HAP-1 (cell line): Measurements from ENCODE around the gene SNRPA1.

Source experiments
- DNase-seq, 2 experiments: peaks; one replicate each; pipeline ENCODE4 v3.0.0-alpha.2; 2016 to 2020; ENCODE audit warnings: low spot score in 2 of 2
- H3K27me3 ChIP-seq: fragments of 250-450 bp; sonication (Bioruptor Pico); 2 replicates; pipeline ENCODE4 v1.5.1; 2020; ENCODE audit warnings: low read depth, mild to moderate bottlenecking, moderate library complexity
- H3K36me3 ChIP-seq: fragments of 250-450 bp; sonication (Bioruptor Pico); replicated peaks from 2 replicates; pipeline ENCODE4 v1.5.1; 2020; ENCODE audit warnings: mild to moderate bottlenecking
- H3K4me1 ChIP-seq: fragments of 250-450 bp; sonication (Bioruptor Pico); 2 replicates; pipeline ENCODE4 v1.5.1; 2020; ENCODE audit warnings: mild to moderate bottlenecking
- H3K4me3 ChIP-seq: fragments of 250-450 bp; sonication (Bioruptor Pico); 2 replicates; pipeline ENCODE4 v1.5.1; 2020; ENCODE audit warnings: mild to moderate bottlenecking, moderate library complexity
- H3K9me3 ChIP-seq: fragments of 250-450 bp; sonication (Bioruptor Pico); 2 replicates; pipeline ENCODE4 v1.5.1; 2020; ENCODE audit warnings: mild to moderate bottlenecking, moderate library complexity
- in situ Hi-C: fragments of 300-500 bp; cut with MboI; formaldehyde crosslinking; loops from 3 replicates; pipeline ENCODE4 v1.14.3; 2020; ENCODE audit warnings: low sequenced_read_pairs, inconsistent platforms, mixed read lengths

SNRPA1 gene

DNA sequence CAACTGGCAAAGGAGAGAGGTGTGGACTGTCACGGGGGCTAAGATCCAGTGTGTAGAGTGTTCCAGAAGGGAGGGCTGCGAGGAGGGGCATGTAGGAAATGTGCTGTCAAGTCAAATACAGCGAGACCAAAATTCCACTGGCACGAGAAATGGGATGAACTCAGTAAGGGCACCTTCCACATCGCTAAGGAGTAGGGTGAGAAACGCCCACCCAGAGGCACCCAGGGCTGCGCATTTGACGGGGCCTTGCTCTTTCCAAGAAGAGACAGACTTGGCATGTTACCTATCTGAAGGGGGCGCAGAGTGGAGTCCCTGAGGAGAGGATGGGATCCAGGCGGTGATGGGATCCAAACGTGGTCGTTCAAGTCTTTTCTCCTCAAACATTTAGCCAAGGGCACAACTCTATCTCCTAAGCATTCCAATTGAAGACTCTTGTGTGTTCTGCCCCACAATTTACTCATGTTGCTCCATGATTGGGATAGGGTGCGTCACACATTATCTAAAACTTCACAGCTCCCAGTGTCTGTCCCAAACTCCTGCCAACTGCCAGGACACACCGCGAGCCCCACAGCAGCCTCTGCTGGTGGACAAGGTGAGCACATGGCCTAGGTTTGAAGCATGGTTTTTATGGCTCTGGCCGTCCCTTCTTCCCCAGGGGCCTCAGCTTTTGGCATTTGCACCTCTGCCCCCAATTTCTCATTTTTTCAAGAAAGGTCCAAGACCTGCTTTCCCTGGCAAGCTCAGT lies 25.4 kb downstream of the SNRPA1 start:
- in situ Hi-C loops, result loop anchor here (10.0 to 25.0 kb wide), 2 partner anchors 357 to 655 kb away; partner anchors contain the start of gene LRRK1
- Histone ChIP-seq H3K27me3 (no peaks in the 10 kb centered on the region), H3K36me3 (peaks cover 50% of the 10 kb centered on the region), H3K4me3 (no peak overlapping the region), H3K9me3 (no peaks in the 10 kb centered on the region), H3K4me1 (no peaks in the 10 kb centered on the region)
- peak in 1 of 2 experiments; percentile 46 for DNase-seq

GRCh38 chr15:101267320-101268104 lies 27.5 kb downstream of the SNRPA1 start:
- in situ Hi-C loops, result loop anchor here (10.0 to 25.0 kb wide), 2 partner anchors 355 to 653 kb away; partner anchors contain the start of gene LRRK1
- DNase-seq, result no peak
- no peaks in the 10 kb centered on the region for H3K4me1 ChIP-seq
- H3K27me3 ChIP-seq, result no peaks in the 10 kb centered on the region
- peaks cover 29% of the 10 kb centered on the region for H3K36me3 ChIP-seq
- no peaks in the 10 kb centered on the region for H3K9me3 ChIP-seq
- no peak overlapping the region for H3K4me3 ChIP-seq

DNA sequence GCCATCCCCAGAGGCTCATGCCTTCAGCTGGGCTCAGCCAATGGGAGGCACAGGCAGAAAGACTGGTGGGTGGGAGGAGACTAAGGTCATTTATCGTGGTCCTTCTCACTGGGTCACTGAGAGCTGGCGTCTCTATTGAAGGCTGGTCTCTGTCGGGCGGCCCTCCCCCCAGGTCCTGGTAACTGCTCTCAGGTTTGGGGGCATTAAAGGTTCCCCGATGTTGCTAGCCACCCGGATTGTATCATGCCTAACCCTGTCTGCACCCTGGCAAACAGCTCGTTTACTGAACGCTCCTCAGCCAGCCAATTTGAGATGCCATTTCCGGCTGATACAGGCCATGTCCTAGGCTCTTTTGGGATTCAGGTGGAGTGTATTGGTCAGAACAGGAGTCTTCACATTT lies 28.3 kb downstream of the SNRPA1 start:
- Histone ChIP-seq H3K36me3 (peaks cover 22% of the 10 kb centered on the region), H3K4me3 (no peak overlapping the region), H3K4me1 (no peaks in the 10 kb centered on the region), H3K27me3 (no peaks in the 10 kb centered on the region), H3K9me3 (no peaks in the 10 kb centered on the region)
- in situ Hi-C loops, result loop anchor here (10.0 to 25.0 kb wide), 2 partner anchors 354 to 652 kb away; partner anchors contain the start of gene LRRK1
- DNase-seq, result no peak

DNA sequence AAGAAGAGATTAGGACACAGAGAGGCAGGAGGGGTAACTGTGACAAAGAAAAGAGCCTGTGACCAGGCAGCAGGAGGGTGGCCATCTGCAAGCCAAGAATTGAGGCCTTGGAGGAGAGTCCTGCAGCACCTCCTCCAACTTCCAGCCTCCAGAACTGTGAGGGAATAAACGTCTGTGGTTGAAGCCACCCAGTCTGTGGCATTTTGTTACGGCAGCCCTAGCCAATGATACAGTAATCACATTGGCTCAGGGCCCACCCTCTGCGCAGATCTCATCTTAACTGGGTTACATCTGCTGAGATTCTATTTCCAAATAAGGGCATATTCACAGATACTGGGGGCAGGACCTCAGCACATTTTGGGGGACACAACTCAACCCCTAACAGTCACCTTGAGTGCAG lies 29.0 kb downstream of the SNRPA1 start:
- Histone ChIP-seq H3K36me3 (peaks cover 14% of the 10 kb centered on the region), H3K4me3 (no peak overlapping the region), H3K9me3 (no peaks in the 10 kb centered on the region), H3K27me3 (no peaks in the 10 kb centered on the region), H3K4me1 (no peaks in the 10 kb centered on the region)
- in situ Hi-C loops, result loop anchor here (10.0 to 25.0 kb wide), 2 partner anchors 354 to 651 kb away; partner anchors contain the start of gene LRRK1
- no peak for DNase-seq

GRCh38 chr15:101264911-101265641 lies 30.0 kb downstream of the SNRPA1 start:
- no peak for DNase-seq
- H3K9me3 ChIP-seq, result no peaks in the 10 kb centered on the region
- in situ Hi-C loops, result loop anchor here (10.0 to 25.0 kb wide), 2 partner anchors 353 to 650 kb away; partner anchors contain the start of gene LRRK1
- H3K36me3 ChIP-seq, result peaks cover 6% of the 10 kb centered on the region
- H3K27me3 ChIP-seq, result no peaks in the 10 kb centered on the region
- no peak overlapping the region for H3K4me3 ChIP-seq
- no peaks in the 10 kb centered on the region for H3K4me1 ChIP-seq

DNA sequence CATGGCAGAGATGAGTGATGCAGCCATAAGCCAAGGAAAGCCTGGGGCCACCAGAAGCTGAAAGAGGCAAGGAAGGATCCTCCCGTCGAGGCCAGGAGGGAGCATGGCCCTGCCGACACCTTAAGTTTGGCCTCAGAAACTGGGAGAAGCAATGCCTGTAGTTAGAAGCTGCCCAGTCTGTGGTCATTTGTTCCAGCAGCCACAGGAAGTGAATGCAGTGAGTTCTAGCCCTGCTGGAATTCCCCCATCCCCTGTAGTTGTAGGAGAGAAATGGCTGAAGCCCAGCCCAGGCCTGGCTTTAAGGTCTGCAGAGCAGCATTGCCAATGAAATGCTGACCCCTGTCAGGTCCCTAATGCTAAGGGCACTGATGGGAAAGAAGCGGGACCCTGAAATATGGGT lies 31.0 kb downstream of the SNRPA1 start:
- in situ Hi-C loops, result loop anchor here (10.0 to 25.0 kb wide), 2 partner anchors 352 to 649 kb away; partner anchors contain the start of gene LRRK1
- Histone ChIP-seq H3K4me3 (no peak overlapping the region), H3K27me3 (no peaks in the 10 kb centered on the region), H3K36me3 (no peaks in the 10 kb centered on the region), H3K4me1 (no peaks in the 10 kb centered on the region), H3K9me3 (no peaks in the 10 kb centered on the region)
- no peak for DNase-seq

DNA sequence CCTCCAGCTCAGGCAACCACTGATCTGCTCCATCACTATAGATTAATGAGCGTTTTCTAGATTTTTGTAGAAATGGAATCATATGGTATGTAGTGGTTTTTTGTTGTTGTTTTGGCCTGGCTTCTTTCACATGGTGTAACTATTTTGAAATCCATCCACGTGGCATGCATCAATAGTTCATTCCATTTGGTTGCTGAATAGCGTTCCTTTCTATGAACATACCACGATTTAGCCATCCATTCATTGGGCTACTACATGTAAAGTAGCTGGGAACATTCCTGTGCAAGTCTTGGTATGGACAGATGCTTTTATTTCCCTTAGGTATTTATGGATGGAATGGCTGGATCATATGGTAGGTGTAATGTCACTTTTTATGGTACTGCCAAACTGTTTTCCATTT lies 32.5 kb downstream of the SNRPA1 start:
- in situ Hi-C loops, result loop anchor here (10.0 to 25.0 kb wide), 2 partner anchors 350 to 648 kb away; partner anchors contain the start of gene LRRK1

GRCh38 chr15:101258238-101259144 lies 36.6 kb downstream of the SNRPA1 start:
- Histone ChIP-seq H3K36me3 (no peaks in the 10 kb centered on the region), H3K4me1 (no peaks in the 10 kb centered on the region), H3K9me3 (no peaks in the 10 kb centered on the region), H3K27me3 (0 out of 2 replicates have a peak, but pooled peaks cover 3% of the 10 kb centered on the region), H3K4me3 (no peak overlapping the region)
- peak; percentile 72 for DNase-seq
- in situ Hi-C loops, result loop anchor here (5.0 to 25.0 kb wide), 3 partner anchors 171 to 346 kb away; partner anchors contain the start of gene LRRK1

More for the DNA sequence above, 32.5 kb downstream of the SNRPA1 start:
- Histone ChIP-seq H3K36me3 (no peaks in the 10 kb centered on the region), H3K27me3 (no peaks in the 10 kb centered on the region), H3K4me1 (no peaks in the 10 kb centered on the region), H3K9me3 (no peaks in the 10 kb centered on the region), H3K4me3 (no peak overlapping the region)
- DNase-seq, result no peak

GRCh38 chr15:101256757-101257156 lies 38.3 kb downstream of the SNRPA1 start:
- in situ Hi-C loops, result loop anchor here (5.0 to 25.0 kb wide), 3 partner anchors 169 to 344 kb away; partner anchors contain the start of gene LRRK1
- no peaks in the 10 kb centered on the region for H3K4me1 ChIP-seq
- 0 out of 2 replicates have a peak, but pooled peaks cover 3% of the 10 kb centered on the region for H3K27me3 ChIP-seq
- H3K36me3 ChIP-seq, result no peaks in the 10 kb centered on the region
- DNase-seq, result peak in 1 of 2 experiments; percentile 27
- H3K4me3 ChIP-seq, result no peak overlapping the region
- H3K9me3 ChIP-seq, result no peaks in the 10 kb centered on the region

- Histone ChIP-seq H3K4me3 (no peak overlapping the region), H3K27me3 (0 out of 2 replicates have a peak, but pooled peaks cover 3% of the 10 kb centered on the region), H3K9me3 (no peaks in the 10 kb centered on the region), H3K36me3 (no peaks in the 10 kb centered on the region), H3K4me1 (no peaks in the 10 kb centered on the region)
- no peak for DNase-seq
- in situ Hi-C loops, result loop anchor here (5.0 to 25.0 kb wide), 3 partner anchors 168 to 343 kb away; partner anchors contain the start of gene LRRK1
These were observed 39.3 kb downstream of the SNRPA1 start for GRCh38 chr15:101255615-101256241.

- no peak for DNase-seq
- in situ Hi-C loops, result loop anchor here (5.0 to 25.0 kb wide), 3 partner anchors 168 to 343 kb away; partner anchors contain the start of gene LRRK1
- Histone ChIP-seq H3K4me1 (peaks cover 2% of the 10 kb centered on the region), H3K4me3 (no peak overlapping the region), H3K9me3 (no peaks in the 10 kb centered on the region), H3K36me3 (no peaks in the 10 kb centered on the region), H3K27me3 (0 out of 2 replicates have a peak, but pooled peaks cover 3% of the 10 kb centered on the region)
These were observed 40.0 kb downstream of the SNRPA1 start for GRCh38 chr15:101255051-101255395.
